Prostate gland (tissue), 2 donors: Measurements from ENCODE around the gene RNF144A.

Experiments used
- POLR2A ChIP-seq: fragments of 450-650 bp; IDR thresholded peaks from one replicate; pipeline ENCODE4 v1.6.1; 2016; ENCODE audit warnings: antibody characterized with exemption, mild to moderate bottlenecking
- POLR2AphosphoS5 ChIP-seq: sonication (generic); formaldehyde crosslinking; IDR thresholded peaks from one replicate; pipeline ENCODE4 v1.6.1; 2017; ENCODE audit warnings: antibody characterized with exemption
- TF ChIP-seq, protein P1 (sequence below), 4 experiments: fragments of 200-600 bp in 2 of 4; fragments of 450-650 bp in 2 of 4; sonication (generic) in 2 of 4; IDR thresholded peaks; 1 replicate in 3 of 4; 2 replicates in 1 of 4; pipeline ENCODE4 v1.5.1; 2016 to 2019; ENCODE audit warnings: antibody characterized with exemption in 4 of 4, mild to moderate bottlenecking in 2 of 4, moderate library complexity in 2 of 4

- TF ChIP-seq, protein P1, sequence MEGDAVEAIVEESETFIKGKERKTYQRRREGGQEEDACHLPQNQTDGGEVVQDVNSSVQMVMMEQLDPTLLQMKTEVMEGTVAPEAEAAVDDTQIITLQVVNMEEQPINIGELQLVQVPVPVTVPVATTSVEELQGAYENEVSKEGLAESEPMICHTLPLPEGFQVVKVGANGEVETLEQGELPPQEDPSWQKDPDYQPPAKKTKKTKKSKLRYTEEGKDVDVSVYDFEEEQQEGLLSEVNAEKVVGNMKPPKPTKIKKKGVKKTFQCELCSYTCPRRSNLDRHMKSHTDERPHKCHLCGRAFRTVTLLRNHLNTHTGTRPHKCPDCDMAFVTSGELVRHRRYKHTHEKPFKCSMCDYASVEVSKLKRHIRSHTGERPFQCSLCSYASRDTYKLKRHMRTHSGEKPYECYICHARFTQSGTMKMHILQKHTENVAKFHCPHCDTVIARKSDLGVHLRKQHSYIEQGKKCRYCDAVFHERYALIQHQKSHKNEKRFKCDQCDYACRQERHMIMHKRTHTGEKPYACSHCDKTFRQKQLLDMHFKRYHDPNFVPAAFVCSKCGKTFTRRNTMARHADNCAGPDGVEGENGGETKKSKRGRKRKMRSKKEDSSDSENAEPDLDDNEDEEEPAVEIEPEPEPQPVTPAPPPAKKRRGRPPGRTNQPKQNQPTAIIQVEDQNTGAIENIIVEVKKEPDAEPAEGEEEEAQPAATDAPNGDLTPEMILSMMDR (IDR thresholded peaks at IDR 0.05): no peak
- TF ChIP-seq POLR2A (no peak), POLR2AphosphoS5 (no peak)
Observed at GRCh38 chr2:6978991-6979390, 61.8 kb downstream of the RNF144A start.
